ENCODE data around the gene HIF3A. TPM values are rescaled to one million over a fixed set of nuclear protein-coding genes. Genes with fewer than 3 reads are reported as not detected.

Gene HIF3A
- total and polyA plus RNA-seq, 12 donors: 2.7 to 69.0 (median 24.0) TPM

- 63 to 70% (median 68%) methylated on average over 5 of the region's 5 CpGs for WGBS, 4 donors
- H3K27ac ChIP-seq: peak overlapping the region in 1 of 5 donors; percentile 3
- no peaks in the 10 kb centered on the region for H3K27me3 ChIP-seq
- no peak for DNase-seq
- peak overlapping the region in 2 of 4 donors; percentile 51 to 90 for H3K4me3 ChIP-seq
- intact Hi-C loops (cut with DNase I): no loop called here
- H3K36me3 ChIP-seq (replicated peaks in 1 of 2): no peaks in the 10 kb centered on the region
- peaks cover 35 to 54% of the 10 kb centered on the region in 2 donors for H3K4me1 ChIP-seq (replicated peaks in 1 of 2)
- no peaks in the 10 kb centered on the region for H3K9me3 ChIP-seq (replicated peaks in 1 of 3)
- no peak for TF ChIP-seq CTCF (IDR thresholded peaks at IDR 0.05)
- no peak for TF ChIP-seq POLR2A (IDR thresholded peaks at IDR 0.05)
These were observed 51.1 kb downstream of the HIF3A start for GRCh38 chr19:46347985-46348384.

- Histone ChIP-seq H3K27ac (peak overlapping the region in 3 of 5 donors; percentile 75 to 82 (median 78)), H3K27me3 (no peaks in the 10 kb centered on the region), H3K36me3 (replicated peaks in 1 of 2) (peaks cover 0 to 12% of the 10 kb centered on the region in 2 donors), H3K4me1 (replicated peaks in 1 of 2) (peaks cover 35 to 54% of the 10 kb centered on the region in 2 donors), H3K4me3 (no peak overlapping the region), H3K9me3 (replicated peaks in 1 of 3) (no peaks in the 10 kb centered on the region)
- no peak for DNase-seq
- intact Hi-C loops (cut with DNase I): no loop called here
- WGBS, 4 donors: 74 to 83% (median 78%) methylated on average over 11 of the region's 11 CpGs
- no peak for TF ChIP-seq CTCF (IDR thresholded peaks at IDR 0.05)
- TF ChIP-seq POLR2A (IDR thresholded peaks at IDR 0.05): no peak
These were observed 52.6 kb downstream of the HIF3A start for GRCh38 chr19:46349311-46349993.

- Histone ChIP-seq H3K9me3 (replicated peaks in 1 of 3) (no peaks in the 10 kb centered on the region), H3K4me1 (replicated peaks in 1 of 2) (peaks cover 35 to 59% of the 10 kb centered on the region in 2 donors), H3K27me3 (no peaks in the 10 kb centered on the region), H3K27ac (peak overlapping the region; percentile 0 to 82 (median 75)), H3K36me3 (replicated peaks in 1 of 2) (peaks cover 0 to 19% of the 10 kb centered on the region in 2 donors), H3K4me3 (no peak overlapping the region)
- TF ChIP-seq CTCF (IDR thresholded peaks at IDR 0.05): no peak
- TF ChIP-seq POLR2A (IDR thresholded peaks at IDR 0.05): no peak
- intact Hi-C loops (cut with DNase I): no loop called here
- 20 to 30% (median 24%) methylated on average over 6 to 8 of the region's 8 CpGs for WGBS, 4 donors
- peak in 2 of 7 donors; percentile 32 to 45 for DNase-seq
These were observed 53.4 kb downstream of the HIF3A start for GRCh38 chr19:46350029-46350757.

- Histone ChIP-seq H3K27ac (peak overlapping the region; percentile 0 to 82 (median 75)), H3K27me3 (no peaks in the 10 kb centered on the region), H3K4me1 (replicated peaks in 1 of 2) (peaks cover 35 to 64% of the 10 kb centered on the region in 2 donors), H3K9me3 (replicated peaks in 1 of 3) (no peaks in the 10 kb centered on the region), H3K4me3 (no peak overlapping the region), H3K36me3 (replicated peaks in 1 of 2) (peaks cover 0 to 19% of the 10 kb centered on the region in 2 donors)
- TF ChIP-seq POLR2A (IDR thresholded peaks at IDR 0.05): no peak
- no peak for TF ChIP-seq CTCF (IDR thresholded peaks at IDR 0.05)
- intact Hi-C loops (cut with DNase I): no loop called here
- WGBS, 4 donors: 19 to 56% (median 29%) methylated on average over 3 to 8 of the region's 8 CpGs
- DNase-seq: peak in 3 of 7 donors; percentile 48 to 60 (median 53)
These were observed 53.9 kb downstream of the HIF3A start for GRCh38 chr19:46350758-46351159.
